CD14-positive monocyte (primary cell): ENCODE results near the gene RAB35. TPM values are rescaled to one million over a fixed set of nuclear protein-coding genes. Genes with fewer than 3 reads are reported as not detected.

ENCODE experiments used
- DNase-seq, 3 donors: peaks; one replicate each; pipeline ENCODE4 v3.0.0-alpha.2; 2011 to 2022
- H2AFZ ChIP-seq: 2 replicates; pipeline ENCODE4 v1.6.0; 2012; ENCODE audit warnings: mild to moderate bottlenecking, low read depth, low read length, inconsistent platforms; ENCODE audit not compliant: insufficient read depth, poor library complexity, severe bottlenecking
- H3K27ac ChIP-seq, 2 donors: 1 replicate in 1 of 2; 2 replicates in 1 of 2; pipeline ENCODE4 v1.5.1; 2012 to 2013; ENCODE audit warnings: low read length in 2 of 2, control low read depth in 1 of 2, inconsistent platforms in 1 of 2, low read depth in 1 of 2, mild to moderate bottlenecking in 1 of 2
- H3K27me3 ChIP-seq, 2 donors: one replicate each; pipeline versions ENCODE4 v1.6.0 to v1.6.1; 2011 to 2013; ENCODE audit warnings: low read length in 2 of 2; ENCODE audit not compliant: control insufficient read depth in 2 of 2, insufficient read depth in 2 of 2
- H3K36me3 ChIP-seq, 2 donors: replicated peaks in 1 of 2; 1 replicate in 1 of 2; 2 replicates in 1 of 2; pipeline versions ENCODE4 v1.5.1 to v1.6.1; 2012 to 2013; ENCODE audit warnings: low read length in 2 of 2, control low read depth in 1 of 2, inconsistent platforms in 1 of 2, mild to moderate bottlenecking in 1 of 2; ENCODE audit not compliant: insufficient read depth in 2 of 2, control insufficient read depth in 1 of 2
- H3K4me1 ChIP-seq, 2 donors: 1 replicate in 1 of 2; 2 replicates in 1 of 2; pipeline versions ENCODE4 v1.5.1 to v1.6.1; 2012 to 2013; ENCODE audit warnings: low read length in 2 of 2, control low read depth in 1 of 2, inconsistent platforms in 1 of 2, mild to moderate bottlenecking in 1 of 2, moderate library complexity in 1 of 2; ENCODE audit not compliant: insufficient read depth in 2 of 2, control insufficient read depth in 1 of 2
- H3K4me2 ChIP-seq: replicated peaks from 2 replicates; pipeline ENCODE3; 2012; ENCODE audit warnings: low read length, moderate library complexity, mild to moderate bottlenecking; ENCODE audit not compliant: poor library complexity, severe bottlenecking; ENCODE audit errors: extremely low read depth
- H3K4me3 ChIP-seq, 3 experiments: fragments of 200-600 bp in 1 of 3; sonication (generic) in 1 of 3; replicated peaks in 1 of 3; 1 replicate in 2 of 3; 2 replicates in 1 of 3; pipeline ENCODE4 v1.5.1; 2011 to 2013; ENCODE audit warnings: low read length in 3 of 3, mild to moderate bottlenecking in 3 of 3, control low read depth in 2 of 3, low read depth in 2 of 3, inconsistent platforms in 1 of 3, moderate library complexity in 1 of 3
- H3K79me2 ChIP-seq: 2 replicates; pipeline ENCODE4 v1.6.0; 2012; ENCODE audit warnings: mild to moderate bottlenecking, control low read depth, inconsistent platforms, low read length, moderate library complexity; ENCODE audit not compliant: insufficient read depth
- H3K9ac ChIP-seq: 2 replicates; pipeline ENCODE4 v1.6.0; 2017; ENCODE audit warnings: low read length, mild to moderate bottlenecking; ENCODE audit not compliant: insufficient read depth, poor library complexity, severe bottlenecking
- H3K9me3 ChIP-seq, 2 donors: replicated peaks in 1 of 2; 1 replicate in 1 of 2; 2 replicates in 1 of 2; pipeline versions ENCODE4 v1.5.1 to v1.6.1; 2012 to 2013; ENCODE audit warnings: low read length in 2 of 2, control low read depth in 1 of 2; ENCODE audit not compliant: control insufficient read depth in 1 of 2, insufficient read depth in 1 of 2
- H4K20me1 ChIP-seq: 2 replicates; pipeline ENCODE4 v1.6.0; 2012; ENCODE audit warnings: mild to moderate bottlenecking, low read length, control low read depth, moderate library complexity; ENCODE audit not compliant: insufficient read depth
- H3K27ac Mint-ChIP-seq, 7 donors: one replicate each; pipeline ENCODE4 v1.8.0; 2020; ENCODE audit warnings: mild to moderate bottlenecking in 7 of 7, mixed read lengths in 7 of 7, moderate library complexity in 6 of 7, inconsistent platforms in 2 of 7
- H3K27me3 Mint-ChIP-seq, 3 donors: one replicate each; pipeline ENCODE4 v1.8.0; 2021 to 2022; ENCODE audit warnings: low read depth in 3 of 3, mild to moderate bottlenecking in 3 of 3, mixed read lengths in 3 of 3, moderate library complexity in 3 of 3, inconsistent platforms in 1 of 3
- H3K36me3 Mint-ChIP-seq, 2 donors: one replicate each; pipeline ENCODE4 v1.8.0; 2020; ENCODE audit warnings: mixed read lengths in 2 of 2, inconsistent platforms in 1 of 2, mild to moderate bottlenecking in 1 of 2
- H3K4me1 Mint-ChIP-seq: one replicate; pipeline ENCODE4 v1.8.0; 2020; ENCODE audit warnings: mild to moderate bottlenecking, mixed read lengths
- H3K4me3 Mint-ChIP-seq, 2 donors: one replicate each; pipeline ENCODE4 v1.8.0; 2020; ENCODE audit warnings: mild to moderate bottlenecking in 2 of 2, mixed read lengths in 2 of 2, moderate library complexity in 1 of 2
- H3K9me3 Mint-ChIP-seq, 7 donors: one replicate each; pipeline ENCODE4 v1.8.0; 2020 to 2022; ENCODE audit warnings: mixed read lengths in 7 of 7, mild to moderate bottlenecking in 6 of 7, moderate library complexity in 6 of 7, inconsistent platforms in 2 of 7
- CTCF ChIP-seq: fragments of 200-600 bp; IDR thresholded peaks from one replicate; pipeline ENCODE4 v1.8.0; 2022; ENCODE audit warnings: antibody characterized with exemption, mild to moderate bottlenecking
- WGBS: methylation state at CpG from one replicate; pipeline ENCODE4 v1.1.5; 2013; ENCODE audit warnings: missing lambda C conversion rate; ENCODE audit not compliant: insufficient coverage; 5-methylcytosine and 5-hydroxymethylcytosine counted together
- intact Hi-C, 2 donors: fragments of 100-400 bp; cut with micrococcal nuclease; formaldehyde crosslinking; loops; one replicate each; pipeline versions ENCODE4 v1.15.0 to v1.15.1; 2023
- polyA plus RNA-seq, 3 donors: library from polyadenylated mRNA; depleted of rRNA in 1 of 3; unstranded in 2 of 3; stranded (reverse) in 1 of 3; fragments of 300-500 nt in 2 of 3; fragments of >200 nt in 1 of 3; fragmentation: Illumina TruSeq in 2 of 3; gene quantifications; 1 replicate in 2 of 3; 2 replicates in 1 of 3; pipeline ENCODE4 v1.2.3, GENCODE V29; 2012 to 2021

The RAB35 gene
- polyA plus RNA-seq, 3 donors = 20.4 to 27.3 (median 21.6) TPM

GRCh38 chr12:120121766-120122293 lies 5.3 kb upstream of the RAB35 start:
- Histone ChIP-seq H3K27ac (no peak overlapping the region), H4K20me1 (peaks cover 42% of the 10 kb centered on the region), H3K4me1 (peaks cover 47 to 66% of the 10 kb centered on the region in 2 donors), H3K4me3 (no peak overlapping the region), H2AFZ (no peak overlapping the region), H3K9me3 (peaks cover 0 to 3% of the 10 kb centered on the region in 2 donors), H3K27me3 (no peaks in the 10 kb centered on the region), H3K36me3 (no peaks in the 10 kb centered on the region), H3K4me2 (no peak overlapping the region), H3K79me2 (peaks cover 13% of the 10 kb centered on the region), H3K9ac (no peak overlapping the region)
- DNase-seq = no peak
- Mint-ChIP-seq H3K27me3 (no peaks in the 10 kb centered on the region), H3K4me1 (peaks cover 66% of the 10 kb centered on the region), H3K36me3 (peaks cover 1 to 8% of the 10 kb centered on the region in 2 donors), H3K27ac (peak overlapping the region in 2 of 7 donors; percentile 35 to 41), H3K9me3 (peaks cover 0 to 6% (median 2%) of the 10 kb centered on the region in 7 donors), H3K4me3 (no peak overlapping the region)
- no peak for TF ChIP-seq CTCF
- intact Hi-C loops = loop anchor here in 1 of 2 donors (5.0 kb wide), 1 partner anchor 35 kb away; no protein-coding TSS in a partner anchor
- no CpG with 5 or more reads among the region's 4 CpGs for WGBS

- Histone ChIP-seq H2AFZ (no peak overlapping the region), H3K27me3 (no peaks in the 10 kb centered on the region), H3K27ac (no peak overlapping the region), H4K20me1 (peaks cover 38% of the 10 kb centered on the region), H3K79me2 (peaks cover 14% of the 10 kb centered on the region), H3K36me3 (no peaks in the 10 kb centered on the region), H3K9me3 (peaks cover 0 to 3% of the 10 kb centered on the region in 2 donors), H3K9ac (no peak overlapping the region), H3K4me1 (peaks cover 42 to 61% of the 10 kb centered on the region in 2 donors), H3K4me3 (no peak overlapping the region), H3K4me2 (no peak overlapping the region)
- H3K36me3 Mint-ChIP-seq = peaks cover 0 to 7% of the 10 kb centered on the region in 2 donors
- no peaks in the 10 kb centered on the region for H3K27me3 Mint-ChIP-seq
- no peak overlapping the region for H3K27ac Mint-ChIP-seq
- no peak for DNase-seq
- WGBS = no CpG with 5 or more reads among the region's 2 CpGs
- intact Hi-C loops = loop anchor here in 1 of 2 donors (5.0 kb wide), 1 partner anchor 34 kb away; no protein-coding TSS in a partner anchor
- peaks cover 61% of the 10 kb centered on the region for H3K4me1 Mint-ChIP-seq
- H3K4me3 Mint-ChIP-seq = no peak overlapping the region
- TF ChIP-seq CTCF = no peak
- peaks cover 0 to 5% (median 2%) of the 10 kb centered on the region in 7 donors for H3K9me3 Mint-ChIP-seq
Observed at GRCh38 chr12:120121343-120121742, 4.8 kb upstream of the RAB35 start.
